GM12873 (cell line): ENCODE measurements around the gene MAMDC2.

Experiments
- CTCF ChIP-seq: IDR thresholded peaks from 2 replicates; pipeline ENCODE4 v1.5.1; 2012; ENCODE audit warnings: low read depth, mild to moderate bottlenecking, moderate library complexity, low read length, control low read depth; ENCODE audit not compliant: insufficient read depth; ENCODE audit errors: missing control alignments

Gene MAMDC2

GRCh38 chr9:70258692-70259511 is 215.3 kb downstream of the MAMDC2 start, which contains the start of gene SMC5:
Gene SMC5, plus strand, starts transcription at chr9:70258978. Its CDS starts 101 bp downstream, at chr9:70259079.
- TF ChIP-seq CTCF = no peak

GRCh38 chr9:70259512-70259802 is 215.8 kb downstream of the MAMDC2 start:
- TF ChIP-seq CTCF = no peak

- TF ChIP-seq CTCF = no peak
Measured at GRCh38 chr9:70260007-70260443, 216.4 kb downstream of the MAMDC2 start.

GRCh38 chr9:70260606-70261005 is 217.0 kb downstream of the MAMDC2 start:
- TF ChIP-seq CTCF = no peak

GRCh38 chr9:70261131-70261870 is 217.7 kb downstream of the MAMDC2 start:
- TF ChIP-seq CTCF = no peak

- no peak for TF ChIP-seq CTCF
Measured at GRCh38 chr9:70262366-70262765, 218.7 kb downstream of the MAMDC2 start.

GRCh38 chr9:70262948-70263347 is 219.3 kb downstream of the MAMDC2 start:
- TF ChIP-seq CTCF = no peak
